ENCODE measurements around the gene GSG1L.
"Not testable (repeated sequence)": the region's sequence is repeated elsewhere in the genome, so short reads cannot be mapped to it uniquely, and the experiment has no call there.

Gene GSG1L

DNA sequence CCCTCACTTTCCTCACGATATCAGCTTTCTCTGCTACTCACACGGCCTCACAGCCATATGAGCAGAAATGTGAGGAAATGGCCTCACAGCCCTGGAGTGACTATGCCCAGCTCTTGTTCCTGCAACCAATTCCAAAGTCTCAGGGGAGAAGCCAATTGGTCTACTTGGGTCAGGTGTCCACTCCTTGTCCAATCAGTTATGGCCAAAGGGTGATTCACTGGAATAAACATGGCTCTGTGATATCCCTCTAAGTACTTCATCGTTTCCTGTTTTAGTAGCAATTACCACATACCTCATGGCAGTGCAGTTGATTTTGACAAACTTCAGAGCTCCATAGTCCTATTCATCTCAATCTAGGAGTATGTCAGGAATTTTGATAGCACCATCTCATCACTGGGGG, 318.2 kb downstream of the GSG1L start:
- DNase-seq: no peak

GRCh38 chr16:27743963-27744362, 319.6 kb downstream of the GSG1L start:
- DNase-seq: no peak

- DNase-seq: not testable (repeated sequence)
These were observed 320.5 kb downstream of the GSG1L start for GRCh38 chr16:27743001-27743400.

DNA sequence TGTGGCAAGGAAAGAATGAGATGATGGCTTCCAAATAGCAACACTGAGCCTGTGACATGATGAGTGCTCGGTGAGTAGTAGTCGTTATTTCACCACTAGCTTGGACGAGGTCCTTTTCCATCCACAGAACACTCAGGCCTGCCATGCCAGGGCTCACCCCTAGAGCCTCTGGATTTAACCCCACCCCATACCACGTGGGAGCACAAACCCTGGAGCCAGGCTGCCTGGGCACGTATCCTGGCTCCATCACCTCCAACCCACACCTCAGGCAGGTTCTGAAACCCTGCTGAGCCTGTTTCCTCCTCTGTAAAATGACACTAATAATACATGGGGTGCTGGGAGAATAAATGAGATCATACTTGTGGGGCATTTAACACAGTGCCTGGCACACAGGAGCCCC, 321.2 kb downstream of the GSG1L start:
- DNase-seq: no peak

DNA sequence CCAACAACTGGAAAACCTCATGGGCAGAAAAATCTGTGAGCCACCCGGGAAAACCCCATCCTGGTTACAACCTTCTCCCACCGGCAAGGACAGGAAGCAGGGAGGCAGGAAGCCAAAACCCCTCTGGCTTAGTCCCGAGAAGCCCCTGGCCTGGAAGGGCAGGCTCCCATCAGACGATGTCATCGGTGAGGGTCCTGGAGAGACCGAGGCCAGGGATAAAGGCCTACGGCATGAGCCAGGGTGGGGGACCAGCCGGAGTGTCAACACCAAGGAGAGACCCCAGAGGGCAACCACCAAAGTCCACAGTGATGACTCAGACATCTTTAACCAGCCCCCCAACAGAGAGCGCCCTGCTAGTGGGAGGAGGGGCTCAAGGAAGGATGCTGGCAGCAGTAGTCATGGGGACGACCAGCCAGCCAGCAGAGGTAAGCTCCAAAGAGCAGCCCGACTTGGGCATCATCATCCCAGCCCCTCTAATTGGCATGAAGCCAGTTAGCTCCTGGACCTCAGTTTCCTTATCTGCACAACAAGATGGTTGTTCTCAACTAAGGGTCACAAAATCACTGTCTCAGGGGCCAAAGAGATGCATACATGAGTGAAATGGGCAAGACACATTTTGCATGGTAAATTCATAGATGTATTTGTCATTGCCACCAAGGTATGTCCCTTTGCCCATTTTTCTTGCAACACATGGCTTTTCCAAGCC, 322.9 kb downstream of the GSG1L start:
- DNase-seq: no peak

- DNase-seq: no peak
These were observed 323.7 kb downstream of the GSG1L start for GRCh38 chr16:27739606-27740357.

GRCh38 chr16:27738596-27738995, 324.9 kb downstream of the GSG1L start:
- DNase-seq: no peak

Data from activated effector memory CD4-positive, alpha-beta T cell treated with Interleukin-2 at 50 U/mL for 16 hours (primary cell).